H1 (cell line): ENCODE measurements around the gene RRAD.

Experiments used
- BCL11A ChIP-seq, 2 experiments: IDR thresholded peaks; one replicate each; pipeline ENCODE4 v1.6.1; 2011; ENCODE audit warnings: low read depth in 2 of 2, low read length in 2 of 2, mild to moderate bottlenecking in 2 of 2
- CBX5 ChIP-seq: fragments of 300-800, 300-1000 bp; sonication (generic); IDR thresholded peaks from 2 replicates; pipeline ENCODE4 v1.7.1; 2016; ENCODE audit warnings: antibody characterized with exemption, low read length, low read depth
- CHD2 ChIP-seq: IDR thresholded peaks from 2 replicates; pipeline ENCODE4 v1.6.1; 2012; ENCODE audit warnings: low read length, improper control_type of control experiment
- EGR1 ChIP-seq: IDR thresholded peaks from 2 replicates; pipeline ENCODE4 v1.6.1; 2011; ENCODE audit warnings: low read depth, low read length, borderline replicate concordance
- EP300 ChIP-seq, 2 experiments: IDR thresholded peaks; 1 replicate in 1 of 2; 2 replicates in 1 of 2; pipeline ENCODE4 v1.6.1; 2011 to 2012; ENCODE audit warnings: low read depth in 2 of 2, low read length in 2 of 2, mild to moderate bottlenecking in 2 of 2, borderline replicate concordance in 1 of 2, inconsistent platforms in 1 of 2, moderate library complexity in 1 of 2
- POLR2A ChIP-seq, 2 experiments: IDR thresholded peaks; 1 replicate in 1 of 2; 2 replicates in 1 of 2; pipeline ENCODE4 v1.6.1; 2011; ENCODE audit warnings: low read depth in 2 of 2, low read length in 2 of 2, mild to moderate bottlenecking in 2 of 2; ENCODE audit errors: control extremely low read depth in 1 of 2
- POLR2AphosphoS5 ChIP-seq: IDR thresholded peaks from 2 replicates; pipeline ENCODE4 v1.6.1; 2011; ENCODE audit warnings: low read depth, low read length
- RAD21 ChIP-seq, 2 experiments: IDR thresholded peaks in 1 of 2; conservative IDR thresholded peaks in 1 of 2; 2 replicates each; pipeline ENCODE4 v1.6.1; 2011; ENCODE audit warnings: low read depth in 2 of 2, low read length in 2 of 2, improper control_type of control experiment in 1 of 2, inconsistent platforms in 1 of 2, mild to moderate bottlenecking in 1 of 2, moderate library complexity in 1 of 2
- RFX5 ChIP-seq: IDR thresholded peaks from 2 replicates; pipeline ENCODE4 v1.6.1; 2011; ENCODE audit warnings: low read depth, low read length, improper control_type of control experiment, borderline replicate concordance
- RXRA ChIP-seq: IDR thresholded peaks from 2 replicates; pipeline ENCODE4 v1.6.1; 2011; ENCODE audit warnings: low read depth, mild to moderate bottlenecking, low read length, moderate library complexity; ENCODE audit not compliant: insufficient read depth
- SP1 ChIP-seq: IDR thresholded peaks from 2 replicates; pipeline ENCODE4 v1.6.1; 2011; ENCODE audit warnings: low read depth, low read length
- ZNF274 ChIP-seq: IDR thresholded peaks from 2 replicates; pipeline ENCODE4 v1.7.0; 2012; ENCODE audit warnings: low read length, borderline replicate concordance; ENCODE audit errors: extremely low read depth
- TF ChIP-seq, protein P1 (sequence below), 3 experiments: IDR thresholded peaks; 1 replicate in 2 of 3; 2 replicates in 1 of 3; pipeline versions ENCODE4 v1.5.1 to v1.6.1; 2011; ENCODE audit warnings: low read length in 3 of 3, mild to moderate bottlenecking in 3 of 3, inconsistent platforms in 2 of 3, low read depth in 1 of 3, moderate library complexity in 1 of 3; ENCODE audit not compliant: insufficient read depth in 1 of 3; ENCODE audit errors: control extremely low read depth in 1 of 3

DNA sequence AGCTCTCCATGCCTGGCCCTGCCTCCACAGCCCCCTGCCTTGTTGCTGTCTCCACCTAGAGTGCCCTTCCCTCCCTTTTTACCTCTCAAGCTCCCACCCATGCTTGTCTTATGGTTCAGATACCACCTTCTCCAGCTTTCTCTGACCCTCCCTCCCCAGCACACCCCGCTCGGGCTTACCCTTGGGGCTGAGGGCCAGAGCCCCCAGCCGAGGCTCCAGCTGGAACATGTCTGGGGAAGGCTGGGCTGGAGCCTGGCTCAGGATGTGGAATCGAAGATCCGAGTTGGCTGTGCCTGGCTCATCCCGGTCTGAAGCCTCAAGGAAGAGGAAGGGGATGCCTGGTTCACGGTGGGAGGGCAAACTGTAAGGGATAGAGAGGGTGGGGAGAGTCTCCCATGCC lies 10.3 kb downstream of the RRAD start:
- TF ChIP-seq RFX5 (no peak), EP300 (IDR thresholded peaks at IDR 0.05; ENCODE audit: borderline replicate concordance in 1 of 2, low read depth in 2 of 2, low read length in 2 of 2) (no peak), EGR1 (no peak), POLR2AphosphoS5 (no peak), SP1 (no peak), BCL11A (IDR thresholded peaks at IDR 0.05; ENCODE audit: low read depth in 2 of 2, low read length in 2 of 2) (no peak), CBX5 (no peak), RAD21 (IDR thresholded peaks at IDR 0.05 in 1 of 2, conservative IDR thresholded peaks at IDR 0.05 in 1 of 2; ENCODE audit: low read depth in 2 of 2, low read length in 2 of 2) (no peak), POLR2A (IDR thresholded peaks at IDR 0.05; ENCODE audit: control extremely low read depth in 1 of 2, low read depth in 2 of 2, low read length in 2 of 2) (no peak), ZNF274 (no peak), CHD2 (no peak), RXRA (no peak)
- TF ChIP-seq, protein P1, sequence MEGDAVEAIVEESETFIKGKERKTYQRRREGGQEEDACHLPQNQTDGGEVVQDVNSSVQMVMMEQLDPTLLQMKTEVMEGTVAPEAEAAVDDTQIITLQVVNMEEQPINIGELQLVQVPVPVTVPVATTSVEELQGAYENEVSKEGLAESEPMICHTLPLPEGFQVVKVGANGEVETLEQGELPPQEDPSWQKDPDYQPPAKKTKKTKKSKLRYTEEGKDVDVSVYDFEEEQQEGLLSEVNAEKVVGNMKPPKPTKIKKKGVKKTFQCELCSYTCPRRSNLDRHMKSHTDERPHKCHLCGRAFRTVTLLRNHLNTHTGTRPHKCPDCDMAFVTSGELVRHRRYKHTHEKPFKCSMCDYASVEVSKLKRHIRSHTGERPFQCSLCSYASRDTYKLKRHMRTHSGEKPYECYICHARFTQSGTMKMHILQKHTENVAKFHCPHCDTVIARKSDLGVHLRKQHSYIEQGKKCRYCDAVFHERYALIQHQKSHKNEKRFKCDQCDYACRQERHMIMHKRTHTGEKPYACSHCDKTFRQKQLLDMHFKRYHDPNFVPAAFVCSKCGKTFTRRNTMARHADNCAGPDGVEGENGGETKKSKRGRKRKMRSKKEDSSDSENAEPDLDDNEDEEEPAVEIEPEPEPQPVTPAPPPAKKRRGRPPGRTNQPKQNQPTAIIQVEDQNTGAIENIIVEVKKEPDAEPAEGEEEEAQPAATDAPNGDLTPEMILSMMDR (IDR thresholded peaks at IDR 0.05; ENCODE audit: control extremely low read depth in 1 of 3, insufficient read depth in 1 of 3, low read depth in 1 of 3, low read length in 3 of 3) = no peak
